RWPE2 (cell line): Measurements from ENCODE around the gene GPC5.

ENCODE experiments used
- ATAC-seq: fragments of 200-7000 bp; cut with Tn5 transposase; 3 replicates; pipeline ENCODE4 v1.9.1; 2021; ENCODE audit warnings: low read depth
- DNase-seq: peaks from one replicate; pipeline ENCODE4 v3.0.0-alpha.2; 2020; ENCODE audit warnings: low spot score
- H3K27ac ChIP-seq: fragments of 450-650 bp; 2 replicates; pipeline ENCODE4 v1.5.1; 2017; ENCODE audit warnings: mild to moderate bottlenecking; ENCODE audit not compliant: poor library complexity, severe bottlenecking
- H3K27me3 ChIP-seq: fragments of 250-450 bp; sonication (Bioruptor Pico); 2 replicates; pipeline ENCODE4 v1.5.1; 2021; ENCODE audit warnings: mild to moderate bottlenecking, moderate library complexity; ENCODE audit not compliant: insufficient read depth, poor library complexity, severe bottlenecking
- H3K36me3 ChIP-seq: fragments of 250-450 bp; sonication (Bioruptor Pico); 2 replicates; pipeline ENCODE4 v1.5.1; 2020; ENCODE audit warnings: low read depth, mild to moderate bottlenecking, moderate library complexity
- H3K4me1 ChIP-seq: fragments of 250-450 bp; sonication (Bioruptor Pico); 2 replicates; pipeline ENCODE4 v1.5.1; 2021; ENCODE audit warnings: mild to moderate bottlenecking, moderate library complexity; ENCODE audit not compliant: insufficient read depth, poor library complexity, severe bottlenecking
- H3K4me3 ChIP-seq: fragments of 250-450 bp; sonication (Bioruptor Pico); 2 replicates; pipeline ENCODE4 v1.5.1; 2021; ENCODE audit warnings: mild to moderate bottlenecking, moderate library complexity; ENCODE audit not compliant: severe bottlenecking
- H3K9me3 ChIP-seq: fragments of 250-450 bp; sonication (Bioruptor Pico); 2 replicates; pipeline ENCODE4 v1.5.1; 2021; ENCODE audit warnings: mild to moderate bottlenecking, moderate library complexity; ENCODE audit not compliant: severe bottlenecking
- CTCF ChIP-seq: fragments of 450-650 bp; IDR thresholded peaks from one replicate; pipeline ENCODE4 v1.5.1; 2017; ENCODE audit warnings: mild to moderate bottlenecking, moderate library complexity; ENCODE audit not compliant: poor library complexity, severe bottlenecking

The GPC5 gene

GRCh38 chr13:92122186-92122853 is 723.9 kb downstream of the GPC5 start:
- no peaks in the 10 kb centered on the region for H3K9me3 ChIP-seq
- ATAC-seq, result 0 out of 3 replicates have a peak, but pooled peaks have one; percentile 50
- no peak overlapping the region for H3K27ac ChIP-seq
- no peaks in the 10 kb centered on the region for H3K4me1 ChIP-seq
- TF ChIP-seq CTCF, result no peak
- no peak overlapping the region for H3K4me3 ChIP-seq
- DNase-seq, result no peak
- no peaks in the 10 kb centered on the region for H3K36me3 ChIP-seq
- H3K27me3 ChIP-seq, result no peaks in the 10 kb centered on the region

GRCh38 chr13:92126399-92126798 is 728.0 kb downstream of the GPC5 start:
- Histone ChIP-seq H3K27me3 (no peaks in the 10 kb centered on the region), H3K36me3 (no peaks in the 10 kb centered on the region), H3K27ac (no peak overlapping the region), H3K9me3 (no peaks in the 10 kb centered on the region), H3K4me1 (no peaks in the 10 kb centered on the region), H3K4me3 (no peak overlapping the region)
- TF ChIP-seq CTCF, result no peak
- DNase-seq (no peak), ATAC-seq (no peak)

- H3K4me1 ChIP-seq, result no peaks in the 10 kb centered on the region
- no peak for TF ChIP-seq CTCF
- H3K4me3 ChIP-seq, result no peak overlapping the region
- ATAC-seq, result no peak
- no peaks in the 10 kb centered on the region for H3K36me3 ChIP-seq
- DNase-seq, result no peak
- H3K9me3 ChIP-seq, result no peaks in the 10 kb centered on the region
- no peaks in the 10 kb centered on the region for H3K27me3 ChIP-seq
- no peak overlapping the region for H3K27ac ChIP-seq
These were observed 737.1 kb downstream of the GPC5 start for GRCh38 chr13:92135509-92135908.

GRCh38 chr13:92136449-92137155 is 738.2 kb downstream of the GPC5 start:
- no peak overlapping the region for H3K4me3 ChIP-seq
- TF ChIP-seq CTCF, result no peak
- no peaks in the 10 kb centered on the region for H3K4me1 ChIP-seq
- H3K9me3 ChIP-seq, result no peaks in the 10 kb centered on the region
- H3K27ac ChIP-seq, result no peak overlapping the region
- DNase-seq (no peak), ATAC-seq (no peak)
- H3K27me3 ChIP-seq, result no peaks in the 10 kb centered on the region
- H3K36me3 ChIP-seq, result no peaks in the 10 kb centered on the region

- Histone ChIP-seq H3K9me3 (no peaks in the 10 kb centered on the region), H3K4me1 (no peaks in the 10 kb centered on the region), H3K27ac (no peak overlapping the region), H3K27me3 (no peaks in the 10 kb centered on the region), H3K36me3 (no peaks in the 10 kb centered on the region), H3K4me3 (no peak overlapping the region)
- DNase-seq (no peak), ATAC-seq (no peak)
- no peak for TF ChIP-seq CTCF
These were observed 739.1 kb downstream of the GPC5 start for GRCh38 chr13:92137520-92137919.
